ENCODE results near the gene PWWP2B. TPM values are rescaled to one million over a fixed set of nuclear protein-coding genes. Genes with fewer than 3 reads are reported as not detected.

Gene PWWP2B
- total and polyA plus RNA-seq, 9 of the 15 experiments (the other 6 are each of a cell fraction or from before 2014, with no cell fraction given): 0.07 to 9.2 (median 1.6) TPM; not detected in 1

- TF ChIP-seq PCBP1 (IDR thresholded peaks at IDR 0.05; ENCODE audit: low read depth, low read length, poor library complexity, severe bottlenecking) (no peak), SPI1 (IDR thresholded peaks at IDR 0.05; ENCODE audit: borderline replicate concordance, low read depth, low read length) (0 out of 2 replicates have a peak, but pooled peaks have one; percentile 18), ZNF263 (CRISPR knock-in tag; IDR thresholded peaks at IDR 0.05; ENCODE audit: borderline replicate concordance) (peak; percentile 82; the same call in 1 of the 2 replicates), PHF20 (IDR thresholded peaks at IDR 0.05; ENCODE audit: partially characterized antibody) (peak; percentile 31), MEF2A (IDR thresholded peaks at IDR 0.05; ENCODE audit: control insufficient read depth, low read depth, low read length) (no peak)
- TF ChIP-seq, protein P1, sequence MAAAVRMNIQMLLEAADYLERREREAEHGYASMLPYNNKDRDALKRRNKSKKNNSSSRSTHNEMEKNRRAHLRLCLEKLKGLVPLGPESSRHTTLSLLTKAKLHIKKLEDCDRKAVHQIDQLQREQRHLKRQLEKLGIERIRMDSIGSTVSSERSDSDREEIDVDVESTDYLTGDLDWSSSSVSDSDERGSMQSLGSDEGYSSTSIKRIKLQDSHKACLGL (CRISPR knock-in tag; IDR thresholded peaks at IDR 0.05; ENCODE audit: borderline replicate concordance, poor library complexity, severe bottlenecking): no peak
- TF ChIP-seq, protein P2, sequence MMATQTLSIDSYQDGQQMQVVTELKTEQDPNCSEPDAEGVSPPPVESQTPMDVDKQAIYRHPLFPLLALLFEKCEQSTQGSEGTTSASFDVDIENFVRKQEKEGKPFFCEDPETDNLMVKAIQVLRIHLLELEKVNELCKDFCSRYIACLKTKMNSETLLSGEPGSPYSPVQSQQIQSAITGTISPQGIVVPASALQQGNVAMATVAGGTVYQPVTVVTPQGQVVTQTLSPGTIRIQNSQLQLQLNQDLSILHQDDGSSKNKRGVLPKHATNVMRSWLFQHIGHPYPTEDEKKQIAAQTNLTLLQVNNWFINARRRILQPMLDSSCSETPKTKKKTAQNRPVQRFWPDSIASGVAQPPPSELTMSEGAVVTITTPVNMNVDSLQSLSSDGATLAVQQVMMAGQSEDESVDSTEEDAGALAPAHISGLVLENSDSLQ (IDR thresholded peaks at IDR 0.05): peak; percentile 85
Observed at GRCh38 chr10:132422903-132423825, 26.2 kb downstream of the PWWP2B start (continued).

Data from K562 (cell line).